NCI-H1105 (cell line): ENCODE data around the gene MRRF.
"Not testable (repeated sequence)": the region's sequence is repeated elsewhere in the genome, so short reads cannot be mapped to it uniquely, and the experiment has no call there.

ENCODE experiments used
- DNase-seq: peaks from one replicate; lab custom pipeline; 2025; lab: John Stamatoyannopoulos, UW

The MRRF gene

GRCh38 chr9:122277285-122277897 is 12.7 kb downstream of the MRRF start:
- no peak for DNase-seq

- no peak for DNase-seq
Measured at GRCh38 chr9:122281368-122281767, 16.7 kb downstream of the MRRF start.

DNA sequence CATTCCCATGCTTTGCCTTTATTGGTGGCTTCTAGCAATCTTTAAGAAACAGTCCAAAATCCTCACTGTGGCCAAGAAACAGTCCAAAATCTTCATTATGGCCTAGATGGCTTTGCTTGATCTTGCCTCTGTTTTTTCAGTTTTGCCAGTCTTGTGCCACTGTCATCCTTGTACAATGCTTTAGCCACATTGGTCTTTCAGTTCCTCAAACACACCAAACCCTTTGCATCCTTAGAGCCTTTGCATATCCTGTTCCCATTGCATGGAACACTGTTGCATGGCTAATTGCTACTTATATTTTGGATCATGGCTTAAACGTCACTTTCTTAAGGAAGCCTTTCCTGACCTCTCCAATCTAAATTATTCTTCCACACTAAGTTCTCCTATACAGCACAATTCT is 22.1 kb downstream of the MRRF start:
- no peak for DNase-seq

GRCh38 chr9:122287214-122287720 is 22.6 kb downstream of the MRRF start:
- no peak for DNase-seq

DNA sequence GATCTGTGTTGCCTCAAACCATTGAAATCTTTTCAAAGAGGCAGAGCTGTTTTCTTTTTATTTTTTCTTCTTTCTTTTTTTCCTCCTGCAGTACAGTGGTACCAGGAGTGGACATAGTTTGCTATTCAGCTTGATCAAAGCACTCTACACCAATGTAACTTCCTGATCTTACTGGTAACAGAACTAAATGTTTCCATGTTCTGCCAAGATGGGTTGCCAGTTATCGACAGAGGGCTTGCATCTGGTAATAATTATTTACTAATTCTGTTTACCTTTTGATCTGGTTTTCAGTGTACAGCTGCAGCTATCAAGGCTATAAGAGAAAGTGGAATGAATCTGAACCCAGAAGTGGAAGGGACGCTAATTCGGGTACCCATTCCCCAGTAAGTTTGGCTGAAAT is 26.8 kb downstream of the MRRF start:
- no peak for DNase-seq

DNA sequence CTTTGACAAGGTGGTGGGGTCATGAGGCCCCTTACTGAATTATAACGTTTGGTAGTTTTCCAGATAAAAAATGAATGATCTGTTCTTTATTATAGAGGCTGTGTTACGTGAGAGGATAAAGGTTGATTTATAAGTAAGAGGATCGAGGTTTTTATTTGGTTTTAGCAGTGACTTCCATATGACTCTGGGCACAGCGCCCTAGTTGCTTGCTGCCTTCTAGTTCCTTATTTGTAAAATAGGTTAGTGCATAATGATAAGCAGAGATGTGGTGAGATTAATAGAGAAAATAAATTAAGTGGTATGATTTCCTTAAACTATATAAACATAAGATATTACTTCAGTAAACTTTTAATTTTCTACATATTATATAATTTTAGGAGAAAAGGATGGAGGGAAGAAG is 29.8 kb downstream of the MRRF start:
- DNase-seq: no peak

DNA sequence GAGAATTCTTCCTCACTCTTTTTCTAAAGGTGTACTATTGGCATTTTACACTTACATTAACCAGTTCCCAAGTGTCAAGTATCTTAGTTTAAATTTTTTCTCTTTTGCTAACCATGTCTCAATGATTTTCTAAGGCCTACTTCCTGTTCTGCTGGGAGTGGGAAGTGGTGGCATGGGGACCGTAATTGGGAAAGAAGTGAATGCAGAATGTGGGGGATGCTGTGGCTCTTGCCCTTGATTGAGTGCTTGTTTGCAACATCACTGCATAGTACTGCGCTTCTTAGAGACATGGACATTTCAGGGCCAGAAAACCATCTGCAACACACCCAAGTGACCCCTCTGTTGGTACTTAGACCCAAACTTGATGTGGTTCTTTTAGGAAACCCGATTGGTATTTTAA is 32.8 kb downstream of the MRRF start:
- no peak for DNase-seq

DNA sequence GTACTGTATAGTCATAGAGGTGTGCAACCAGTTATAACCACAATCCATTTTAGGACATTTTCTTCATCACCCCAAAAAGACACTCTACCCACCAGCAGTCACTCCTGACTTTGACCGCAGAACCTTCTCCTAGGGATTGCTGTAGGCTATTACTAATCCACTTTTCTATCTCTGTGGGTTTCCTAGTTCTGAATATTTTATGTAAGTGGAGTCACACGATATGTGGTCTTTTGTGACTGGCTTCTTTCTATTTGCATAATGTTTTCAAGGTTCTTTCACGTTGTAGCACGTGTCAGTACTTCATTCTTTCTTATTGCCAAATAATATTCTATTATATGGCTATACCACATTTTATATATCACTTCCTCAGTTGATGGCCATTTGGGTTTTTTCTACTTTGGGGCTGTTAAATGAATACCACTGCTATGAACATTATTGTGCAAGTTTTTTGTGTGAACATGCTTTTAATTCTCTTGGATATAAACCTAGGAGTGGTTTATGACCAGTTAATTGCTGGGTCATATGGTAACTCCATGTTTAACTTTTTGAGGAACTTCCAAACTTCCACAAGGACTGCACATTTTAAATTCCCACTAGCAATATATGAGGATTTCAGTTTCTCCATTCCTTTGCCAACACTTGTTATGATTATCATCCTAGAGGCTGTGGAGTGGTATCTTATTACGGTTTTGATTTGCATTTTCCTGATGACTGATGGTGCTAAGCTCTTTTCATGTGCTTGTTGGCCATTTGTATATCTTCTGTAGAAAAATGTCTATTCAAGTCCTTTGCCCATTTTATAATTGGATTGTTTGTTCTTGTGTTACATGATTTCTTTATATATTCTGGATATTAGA is 37.8 kb downstream of the MRRF start:
- no peak for DNase-seq

DNA sequence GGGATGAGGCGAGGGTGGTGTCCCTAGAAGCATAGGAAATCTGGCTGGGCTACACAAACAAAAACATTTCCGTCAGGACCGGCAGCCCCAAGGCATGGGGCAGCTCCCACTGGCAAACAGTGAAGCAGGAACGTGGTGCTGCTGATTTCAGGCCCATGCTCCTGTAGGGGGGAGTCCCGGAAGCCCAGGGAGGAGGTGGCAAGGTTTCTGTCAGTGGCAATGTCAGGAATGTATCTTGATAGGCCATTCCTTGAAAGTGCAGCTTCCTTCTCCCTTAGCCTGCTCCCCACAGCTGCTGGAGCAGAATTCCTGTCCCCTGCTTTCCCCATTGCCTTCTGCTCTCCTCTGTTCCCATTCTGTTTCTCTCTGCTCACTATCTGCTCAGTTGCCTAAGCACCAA is 42.4 kb downstream of the MRRF start:
- no peak for DNase-seq

DNA sequence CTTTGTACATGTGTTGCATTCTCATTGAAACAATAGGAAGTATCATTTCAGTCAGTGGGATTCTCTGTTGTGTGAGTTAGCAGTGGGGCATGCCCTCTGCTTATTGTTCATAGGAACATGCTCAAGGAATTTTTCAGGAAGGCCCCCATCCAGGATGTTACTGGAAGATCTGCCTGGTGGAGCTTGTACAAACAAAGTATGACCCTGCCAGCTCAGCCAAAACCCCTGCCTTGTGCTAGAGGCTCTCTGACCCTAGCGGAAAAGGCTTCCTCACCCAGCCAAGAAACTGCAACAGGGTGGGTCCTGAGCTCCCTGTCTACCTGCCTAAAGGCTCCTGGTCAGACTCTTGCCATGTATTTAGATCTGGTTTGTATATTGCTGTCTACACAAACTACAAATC is 43.2 kb downstream of the MRRF start:
- no peak for DNase-seq

DNA sequence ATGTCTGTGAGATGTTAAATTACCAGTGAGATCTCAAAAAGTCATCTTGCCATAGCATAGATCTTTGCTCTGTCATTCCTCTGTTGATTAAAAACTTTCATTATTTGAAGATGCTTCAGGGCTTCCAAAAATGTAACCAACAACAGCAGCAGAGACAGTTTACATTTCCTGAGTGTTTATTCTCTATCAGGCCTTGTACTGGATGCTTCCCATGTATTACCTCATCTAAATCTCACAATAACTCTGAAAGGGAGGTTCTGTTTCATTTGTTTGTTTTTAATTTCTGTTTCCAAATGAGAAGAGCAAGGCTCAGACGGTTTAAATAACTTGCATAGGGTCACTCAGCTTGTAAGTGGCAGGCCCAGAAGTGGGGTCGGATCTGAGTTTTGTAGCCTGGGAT is 45.2 kb downstream of the MRRF start:
- DNase-seq: no peak

- DNase-seq: no peak
Measured at GRCh38 chr9:122314165-122314564, 49.5 kb downstream of the MRRF start.

DNA sequence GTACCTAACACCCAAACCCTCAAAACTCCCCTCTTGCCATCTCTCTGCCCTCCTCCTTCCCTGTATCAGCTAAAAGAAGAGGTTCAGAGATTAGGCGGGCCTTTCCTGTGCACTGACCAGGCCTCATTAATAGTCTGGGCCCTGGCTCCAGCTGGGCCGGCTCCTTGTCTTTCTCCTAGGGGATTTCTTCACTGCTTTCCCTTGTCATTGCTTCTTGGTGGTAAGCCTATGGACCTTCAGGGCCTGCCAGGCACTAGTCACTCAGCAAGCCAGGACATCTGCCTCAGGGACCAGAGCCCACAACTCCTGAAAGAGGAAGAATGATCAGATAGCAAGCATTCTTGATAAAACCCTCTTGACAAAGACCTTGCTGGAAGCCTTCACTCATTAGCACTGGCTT is 50.9 kb downstream of the MRRF start:
- no peak for DNase-seq

GRCh38 chr9:122318284-122318683 is 53.6 kb downstream of the MRRF start:
- no peak for DNase-seq

DNA sequence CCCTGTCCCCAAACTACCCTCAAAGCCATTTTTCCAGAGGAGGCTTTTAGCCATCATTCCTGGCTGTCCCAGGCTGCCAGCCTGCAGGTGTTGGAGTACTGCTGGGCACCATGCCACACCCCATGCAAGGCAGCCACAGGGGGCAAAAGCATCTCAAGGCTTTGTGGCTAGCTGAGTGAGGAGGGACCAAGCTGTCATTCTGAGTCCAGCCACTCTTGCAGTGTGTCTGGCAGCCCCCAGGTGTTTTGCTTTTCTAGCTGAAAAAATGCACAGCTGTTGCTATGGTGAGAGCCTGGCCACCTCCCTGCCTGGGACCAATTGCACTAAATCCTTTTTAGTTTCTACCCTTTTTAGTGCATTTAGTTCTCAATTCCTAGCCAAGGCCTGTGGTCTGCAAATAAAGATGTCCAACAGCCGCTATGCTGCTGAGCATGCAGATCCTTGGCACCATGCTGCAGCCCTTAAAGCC is 55.8 kb downstream of the MRRF start:
- DNase-seq: no peak

DNA sequence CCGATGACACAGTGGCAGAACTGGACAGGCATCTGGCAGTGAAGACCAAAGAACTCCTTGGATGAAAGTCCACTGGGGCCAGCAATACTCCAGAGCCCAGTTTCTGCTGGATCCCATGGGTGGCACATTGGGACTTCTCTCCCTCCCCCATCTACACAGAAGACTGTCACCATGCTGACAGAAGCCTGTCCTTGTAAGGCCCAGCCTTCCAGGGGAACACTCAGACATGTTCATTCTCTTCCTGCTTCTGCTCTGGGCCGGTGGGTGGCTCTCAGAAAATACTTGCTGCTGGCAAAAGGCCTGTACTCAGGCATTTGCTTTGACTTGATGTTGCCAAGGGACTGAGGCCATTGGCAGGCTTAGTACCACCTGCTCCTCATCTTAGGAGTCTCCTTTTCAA is 57.9 kb downstream of the MRRF start:
- DNase-seq: no peak

- not testable (repeated sequence) for DNase-seq
Measured at GRCh38 chr9:122324665-122325064, 60.0 kb downstream of the MRRF start.

DNA sequence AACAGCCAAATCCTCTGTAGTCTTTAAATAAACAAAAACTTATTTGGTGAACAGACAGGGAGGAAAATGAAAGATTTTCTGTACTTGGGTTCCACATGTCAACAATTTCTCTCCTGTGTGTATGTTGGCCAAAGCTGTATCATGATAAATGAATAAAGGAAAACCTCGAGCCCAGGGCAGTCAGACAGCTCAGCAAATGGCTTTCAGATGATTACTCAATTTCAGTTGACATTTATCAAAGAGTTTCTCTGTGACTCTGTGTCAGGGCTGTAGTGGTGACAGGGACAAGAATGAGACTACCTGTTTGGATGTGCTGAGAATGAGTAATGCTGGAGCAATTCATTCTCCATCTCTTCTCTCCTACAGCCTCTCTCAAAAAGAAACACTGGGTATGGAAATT is 60.4 kb downstream of the MRRF start:
- DNase-seq: no peak

DNA sequence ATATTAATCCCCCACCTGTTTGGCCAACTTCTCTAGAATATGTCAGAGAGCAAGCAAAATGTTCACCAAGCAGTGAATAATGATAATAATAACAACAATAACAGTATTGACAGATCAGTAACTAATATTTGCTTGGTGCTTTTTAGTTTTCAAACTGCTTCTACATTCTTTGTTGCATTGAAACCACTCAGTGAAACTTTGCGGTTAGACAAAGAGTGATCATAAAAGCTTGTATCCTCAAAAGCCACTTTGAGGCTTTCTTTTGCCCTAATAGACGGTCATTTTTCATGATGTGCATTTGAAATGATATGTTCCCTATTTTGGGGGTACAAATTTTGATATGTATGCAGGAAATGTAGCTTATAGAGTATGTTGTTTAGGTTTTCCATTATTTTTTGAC is 62.5 kb downstream of the MRRF start:
- no peak for DNase-seq

DNA sequence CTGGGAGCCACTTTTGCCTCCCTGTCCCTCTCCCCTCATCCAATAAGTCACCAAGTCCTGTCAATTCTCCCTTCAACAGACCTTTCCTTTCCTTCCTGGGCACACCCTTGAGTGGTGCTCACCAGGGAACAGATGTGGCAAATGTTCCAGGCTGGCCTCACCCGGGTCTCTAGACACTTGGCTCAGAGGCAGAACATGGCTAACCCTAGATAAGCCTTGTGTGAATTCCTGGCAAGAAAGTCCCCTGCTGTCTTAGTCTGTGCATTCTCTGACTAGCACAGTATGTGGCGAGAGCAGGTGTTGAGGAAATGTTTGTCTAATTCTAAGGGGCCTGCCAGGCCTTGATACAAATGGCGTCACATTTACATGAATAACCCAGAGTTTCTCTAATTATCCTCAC is 64.9 kb downstream of the MRRF start:
- DNase-seq: no peak

- not testable (repeated sequence) for DNase-seq
Measured at GRCh38 chr9:122330466-122330865, 65.8 kb downstream of the MRRF start.

GRCh38 chr9:122331523-122331927 is 66.8 kb downstream of the MRRF start:
- no peak for DNase-seq

- DNase-seq: no peak
Measured at GRCh38 chr9:122332083-122332482, 67.4 kb downstream of the MRRF start.
